SK-N-SH (cell line): ENCODE measurements around the gene SLC36A2. TPM values are rescaled to one million over a fixed set of nuclear protein-coding genes. Genes with fewer than 3 reads are reported as not detected.

ENCODE experiments used
- CTCF ChIA-PET: fragments of 300-600, 350-600 bp; formaldehyde crosslinking; extraction: SDS; loops from one replicate; lab custom pipeline; 2021; lab: Yijun Ruan, JAX
- POLR2A ChIA-PET: fragments of 350-600 bp; sonication (Branson Sonifier 250); formaldehyde crosslinking; extraction: SDS; loops from one replicate; lab custom pipeline; 2020; ENCODE audit warnings: antibody characterized with exemption, inconsistent platforms; lab: Yijun Ruan, JAX
- DNase-seq: peaks from one replicate; pipeline ENCODE4 v3.0.0; 2012
- H2AFZ ChIP-seq: fragments of 200-600 bp; sonication (generic); 2 replicates; pipeline ENCODE4 v1.8.1; 2016; ENCODE audit warnings: antibody characterized with exemption, mild to moderate bottlenecking, low read depth
- H3F3A ChIP-seq: fragments of 200-600 bp; sonication (generic); replicated peaks from 2 replicates; pipeline ENCODE3; 2016; ENCODE audit warnings: antibody characterized with exemption, mild to moderate bottlenecking; ENCODE audit not compliant: insufficient read depth
- H3K27ac ChIP-seq, 2 experiments: fragments of 200-500 bp in 1 of 2; fragments of 200-600 bp in 1 of 2; sonication (Bioruptor generic) in 1 of 2; sonication (generic), shearing (Covaris generic) in 1 of 2; 2 replicates each; pipeline versions ENCODE4 v1.5.1 to v1.6.1; 2014 to 2016; ENCODE audit warnings: low read depth in 2 of 2, inconsistent platforms in 1 of 2, low read length in 1 of 2, mild to moderate bottlenecking in 1 of 2, mixed read lengths in 1 of 2
- H3K27me3 ChIP-seq: fragments of 200-600 bp; sonication (generic), shearing (Covaris generic); 2 replicates; pipeline ENCODE4 v1.6.1; 2016; ENCODE audit warnings: mixed run types; ENCODE audit not compliant: insufficient read depth
- H3K36me3 ChIP-seq, 2 experiments: fragments of 200-500 bp in 1 of 2; fragments of 200-600 bp in 1 of 2; sonication (Bioruptor generic) in 1 of 2; sonication (generic) in 1 of 2; replicated peaks in 1 of 2; 2 replicates each; pipeline versions ENCODE3 to v1.5.1; 2014 to 2016; ENCODE audit warnings: low read length in 1 of 2, mild to moderate bottlenecking in 1 of 2; ENCODE audit not compliant: insufficient read depth in 2 of 2, control insufficient read depth in 1 of 2
- H3K4me1 ChIP-seq, 2 experiments: fragments of 200-500 bp in 1 of 2; fragments of 200-600 bp in 1 of 2; sonication (Bioruptor generic) in 1 of 2; sonication (generic), shearing (Covaris generic) in 1 of 2; 2 replicates each; pipeline versions ENCODE4 v1.5.1 to v1.6.1; 2014 to 2016; ENCODE audit warnings: low read depth in 1 of 2, low read length in 1 of 2, mixed run types in 1 of 2; ENCODE audit not compliant: insufficient read depth in 2 of 2, control insufficient read depth in 1 of 2
- H3K4me2 ChIP-seq: fragments of 200-600 bp; sonication (generic), shearing (Covaris generic); 2 replicates; pipeline ENCODE4 v1.6.1; 2017; ENCODE audit warnings: mixed run types
- H3K4me3 ChIP-seq, 2 experiments: fragments of 200-500 bp in 1 of 2; fragments of 200-600 bp in 1 of 2; sonication (Bioruptor generic) in 1 of 2; sonication (generic), shearing (Covaris generic) in 1 of 2; 2 replicates each; pipeline versions ENCODE4 v1.5.1 to v1.8.1; 2014 to 2016; ENCODE audit warnings: low read depth in 2 of 2, inconsistent platforms in 1 of 2, low read length in 1 of 2, mild to moderate bottlenecking in 1 of 2, mixed read lengths in 1 of 2, moderate library complexity in 1 of 2
- H3K79me2 ChIP-seq: fragments of 200-600 bp; sonication (generic); 2 replicates; pipeline ENCODE4 v1.8.1; 2017; ENCODE audit warnings: mild to moderate bottlenecking; ENCODE audit not compliant: insufficient read depth
- H3K9ac ChIP-seq: fragments of 200-600 bp; sonication (generic); 2 replicates; pipeline ENCODE4 v1.6.1; 2017; ENCODE audit warnings: mixed run types
- H3K9me2 ChIP-seq: fragments of 200-600 bp; sonication (generic); 2 replicates; pipeline ENCODE4 v1.6.1; 2017; ENCODE audit warnings: mixed run types
- H3K9me3 ChIP-seq: fragments of 200-600 bp; sonication (generic); 2 replicates; pipeline ENCODE4 v1.6.1; 2017; ENCODE audit warnings: mixed run types, mild to moderate bottlenecking, moderate library complexity
- H4K20me1 ChIP-seq: fragments of 200-600 bp; sonication (generic); 2 replicates; pipeline ENCODE4 v1.6.1; 2017; ENCODE audit warnings: mild to moderate bottlenecking, mixed run types; ENCODE audit not compliant: insufficient read depth
- CHD2 ChIP-seq: fragments of 150-350 bp; IDR thresholded peaks from 2 replicates; pipeline ENCODE4 v1.6.1; 2018; ENCODE audit warnings: low read length; ENCODE audit not compliant: partially characterized antibody
- CTCF ChIP-seq: fragments of 200-600 bp; sonication (generic); IDR thresholded peaks from 2 replicates; pipeline ENCODE4 v1.6.1; 2017; ENCODE audit warnings: antibody characterized with exemption, mild to moderate bottlenecking, moderate library complexity
- ELF1 ChIP-seq: IDR thresholded peaks from 2 replicates; pipeline ENCODE4 v1.4.0; 2012
- EP300 ChIP-seq, 2 experiments: IDR thresholded peaks; 2 replicates each; pipeline versions ENCODE4 v1.4.0 to v1.6.1; 2012; ENCODE audit warnings: borderline replicate concordance in 1 of 2, low read depth in 1 of 2, low read length in 1 of 2
- EZH2phosphoT487 ChIP-seq: fragments of 200-600 bp; sonication (generic); IDR thresholded peaks from 2 replicates; pipeline ENCODE4 v1.6.1; 2017; ENCODE audit warnings: low read depth, mixed run types, mild to moderate bottlenecking, antibody characterized with exemption, moderate library complexity, borderline replicate concordance
- FOSL2 ChIP-seq: IDR thresholded peaks from 2 replicates; pipeline ENCODE4 v1.4.0; 2012; ENCODE audit warnings: low read depth, mild to moderate bottlenecking, moderate library complexity, borderline replicate concordance
- MEF2A ChIP-seq: IDR thresholded peaks from 2 replicates; pipeline ENCODE4 v1.4.0; 2012; ENCODE audit warnings: low read depth, borderline replicate concordance
- NRF1 ChIP-seq: IDR thresholded peaks from 2 replicates; pipeline ENCODE4 v1.6.1; 2012; ENCODE audit warnings: low read depth, mild to moderate bottlenecking, low read length
- POLR2AphosphoS5 ChIP-seq: IDR thresholded peaks from 2 replicates; pipeline ENCODE4 v1.6.1; 2012; ENCODE audit warnings: low read depth, low read length
- RCOR1 ChIP-seq: fragments of 150-350 bp; IDR thresholded peaks from 2 replicates; pipeline ENCODE4 v1.6.1; 2017; ENCODE audit warnings: antibody characterized with exemption, low read length
- SIN3A ChIP-seq: IDR thresholded peaks from 2 replicates; pipeline ENCODE4 v1.6.1; 2012; ENCODE audit warnings: low read depth, mild to moderate bottlenecking, low read length, moderate library complexity, borderline replicate concordance
- SMC3 ChIP-seq: IDR thresholded peaks from 2 replicates; pipeline ENCODE4 v1.6.1; 2012; ENCODE audit warnings: low read depth, low read length, improper control_type of control experiment
- TAF1 ChIP-seq: IDR thresholded peaks from 2 replicates; pipeline ENCODE4 v1.6.1; 2012; ENCODE audit warnings: low read depth, mild to moderate bottlenecking, low read length, moderate library complexity, borderline replicate concordance
- USF1 ChIP-seq: IDR thresholded peaks from 2 replicates; pipeline ENCODE4 v1.4.0; 2012; ENCODE audit warnings: low read depth, borderline replicate concordance
- YY1 ChIP-seq: IDR thresholded peaks from 2 replicates; pipeline ENCODE4 v1.4.0; 2012; ENCODE audit warnings: low read depth, mild to moderate bottlenecking
- ZBTB33 ChIP-seq: IDR thresholded peaks from 2 replicates; pipeline ENCODE4 v1.4.0; 2012; ENCODE audit warnings: low read depth, borderline replicate concordance
- WGBS: methylation state at CpG from one replicate; pipeline ENCODE4 v1.1.6; 2017; ENCODE audit warnings: low lambda C conversion rate; 5-methylcytosine and 5-hydroxymethylcytosine counted together
- polyA plus RNA-seq, 3 experiments: library from polyadenylated mRNA; depleted of rRNA; stranded (reverse); fragments of >200 nt; gene quantifications; 2 replicates each; pipeline ENCODE4 v1.2.3, GENCODE V29; 2012
- TF ChIP-seq, protein P1 (sequence below): fragments of 150-350 bp; IDR thresholded peaks from 2 replicates; pipeline ENCODE4 v1.6.1; 2016; ENCODE audit warnings: mild to moderate bottlenecking, low read depth, low read length

The SLC36A2 gene
- polyA plus RNA-seq, 1 of the 3 experiments (the other 2 are of a cell fraction), result not detected

DNA sequence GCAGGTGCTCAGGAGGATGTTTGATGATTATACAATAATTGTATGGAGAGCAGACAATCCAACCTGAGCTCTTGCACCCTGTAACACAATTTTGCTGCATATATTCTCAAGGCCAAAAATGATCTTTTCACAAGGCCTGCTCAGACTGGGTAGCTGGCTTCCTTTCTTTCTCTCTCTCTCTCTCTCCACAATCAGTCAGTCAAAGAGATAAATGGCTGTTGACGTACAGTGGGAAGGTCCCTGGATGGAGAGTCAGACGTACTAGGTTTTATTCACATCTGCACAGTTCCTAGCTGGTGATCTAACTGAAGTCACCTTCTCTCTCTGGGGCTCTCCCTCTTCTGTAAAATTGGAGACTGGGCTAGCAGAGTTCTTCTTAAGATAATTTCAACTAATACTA lies 19.8 kb downstream of the SLC36A2 start:
- Histone ChIP-seq H3F3A (no peaks in the 10 kb centered on the region), H3K9me2 (no peaks in the 10 kb centered on the region), H3K4me2 (no peak overlapping the region), H3K27me3 (no peaks in the 10 kb centered on the region; the same call in 1 of the 2 replicates), H3K9ac (no peak overlapping the region), H3K4me1 (no peaks in the 10 kb centered on the region), H2AFZ (no peak overlapping the region), H3K4me3 (no peak overlapping the region), H3K36me3 (no peaks in the 10 kb centered on the region), H4K20me1 (no peaks in the 10 kb centered on the region), H3K9me3 (no peaks in the 10 kb centered on the region), H3K27ac (no peak overlapping the region), H3K79me2 (no peaks in the 10 kb centered on the region)
- no peak for DNase-seq
- WGBS, result 30% methylated on average over 2 of the region's 2 CpGs
- POLR2A ChIA-PET, result no interaction called here
- CTCF ChIA-PET, result interaction anchor here (1.1 kb wide), 1 partner anchor 12 kb away, joined by 3 read pairs; no protein-coding TSS in a partner anchor
- TF ChIP-seq POLR2AphosphoS5, result no peak
- TF ChIP-seq CTCF, result no peak
- no peak for TF ChIP-seq EP300 (IDR thresholded peaks at IDR 0.05; ENCODE audit: borderline replicate concordance in 1 of 2, low read depth in 1 of 2, low read length in 1 of 2)
- TF ChIP-seq YY1, result no peak
- TF ChIP-seq ZBTB33, result no peak
- TF ChIP-seq MEF2A, result no peak
- TF ChIP-seq, protein P1, sequence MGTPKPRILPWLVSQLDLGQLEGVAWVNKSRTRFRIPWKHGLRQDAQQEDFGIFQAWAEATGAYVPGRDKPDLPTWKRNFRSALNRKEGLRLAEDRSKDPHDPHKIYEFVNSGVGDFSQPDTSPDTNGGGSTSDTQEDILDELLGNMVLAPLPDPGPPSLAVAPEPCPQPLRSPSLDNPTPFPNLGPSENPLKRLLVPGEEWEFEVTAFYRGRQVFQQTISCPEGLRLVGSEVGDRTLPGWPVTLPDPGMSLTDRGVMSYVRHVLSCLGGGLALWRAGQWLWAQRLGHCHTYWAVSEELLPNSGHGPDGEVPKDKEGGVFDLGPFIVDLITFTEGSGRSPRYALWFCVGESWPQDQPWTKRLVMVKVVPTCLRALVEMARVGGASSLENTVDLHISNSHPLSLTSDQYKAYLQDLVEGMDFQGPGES, result no peak
- TF ChIP-seq USF1, result no peak
- TF ChIP-seq RCOR1, result no peak

- Histone ChIP-seq H3K79me2 (no peaks in the 10 kb centered on the region), H4K20me1 (no peaks in the 10 kb centered on the region), H2AFZ (no peak overlapping the region), H3K36me3 (no peaks in the 10 kb centered on the region), H3K27ac (no peak overlapping the region), H3F3A (no peaks in the 10 kb centered on the region), H3K9ac (no peak overlapping the region), H3K9me2 (no peaks in the 10 kb centered on the region), H3K4me3 (no peak overlapping the region), H3K9me3 (no peaks in the 10 kb centered on the region), H3K4me2 (no peak overlapping the region), H3K27me3 (no peaks in the 10 kb centered on the region; the same call in 1 of the 2 replicates), H3K4me1 (no peaks in the 10 kb centered on the region)
- 64% methylated on average over 3 of the region's 3 CpGs for WGBS
- no peak for DNase-seq
- ChIA-PET CTCF (no interaction called here), POLR2A (no interaction called here)
- TF ChIP-seq NRF1 (no peak), SMC3 (no peak), CTCF (no peak), SIN3A (no peak), FOSL2 (no peak), ELF1 (no peak), TAF1 (no peak), EZH2phosphoT487 (no peak), CHD2 (no peak)
- TF ChIP-seq, protein P1, result no peak
These were observed 21.1 kb downstream of the SLC36A2 start for GRCh38 chr5:151326266-151326665.
